HepG2 (cell line): ENCODE results near the gene RSPH1. TPM values are rescaled to one million over a fixed set of nuclear protein-coding genes. Genes with fewer than 3 reads are reported as not detected.

Experiments
- ATAC-seq: fragments of 200-7000 bp; cut with Tn5 transposase; 3 replicates; pipeline ENCODE4 v1.9.1; 2020; ENCODE audit warnings: mild to moderate bottlenecking, moderate library complexity
- BruUV-seq: library from RNA; stranded (reverse); fragments of 400-500 nt; replicated peaks from 2 replicates; lab custom pipeline; 2021; lab: Mats Ljungman, UMichigan
- CTCF ChIA-PET: fragments of 300-600 bp; formaldehyde crosslinking; extraction: SDS; loops from one replicate; lab custom pipeline; 2021; ENCODE audit warnings: low total read pairs, inconsistent platforms, low intra/inter-chr PET ratio; lab: Yijun Ruan, JAX
- POLR2A ChIA-PET: fragments of 350-600 bp; sonication (Branson Sonifier 250); formaldehyde crosslinking; loops from one replicate; lab custom pipeline; 2020; ENCODE audit warnings: antibody characterized with exemption, inconsistent platforms; lab: Yijun Ruan, JAX
- DNase-seq: peaks from one replicate; pipeline ENCODE4 v3.0.0-alpha.2; 2015; ENCODE audit warnings: low spot score
- FAIRE-seq: peaks from 3 replicates; lab custom pipeline; 2011; peaks lifted over from hg19 to GRCh38; lab: Jason Lieb, UNC
- H2AFZ ChIP-seq: one replicate; pipeline ENCODE4 v1.6.1; 2011; ENCODE audit warnings: low read length, inconsistent platforms
- H3K27ac ChIP-seq: fragments of 300-600 bp; 3 replicates; pipeline ENCODE4 v1.8.0; 2011; ENCODE audit warnings: mixed run types, mild to moderate bottlenecking, mixed read lengths, low read length, inconsistent platforms; ENCODE audit not compliant: insufficient read depth; ENCODE audit errors: extremely low read length
- H3K27me3 ChIP-seq, 2 experiments: fragments of 200-600 bp in 1 of 2; 2 replicates in 1 of 2; 3 replicates in 1 of 2; pipeline versions ENCODE4 v1.6.0 to v1.8.0; 2011; ENCODE audit warnings: low read length in 2 of 2, mild to moderate bottlenecking in 2 of 2, moderate library complexity in 2 of 2, inconsistent platforms in 1 of 2; ENCODE audit not compliant: insufficient read depth in 2 of 2, control insufficient read depth in 1 of 2
- H3K36me3 ChIP-seq, 2 experiments: fragments of 200-600 bp in 1 of 2; replicated peaks in 1 of 2; 2 replicates in 1 of 2; 3 replicates in 1 of 2; pipeline versions ENCODE4 v1.5.1 to v1.8.0; 2011; ENCODE audit warnings: low read length in 2 of 2, inconsistent platforms in 1 of 2; ENCODE audit not compliant: insufficient read depth in 2 of 2, control insufficient read depth in 1 of 2
- H3K4me1 ChIP-seq: 2 replicates; pipeline ENCODE4 v1.5.1; 2012; ENCODE audit warnings: low read length, inconsistent platforms; ENCODE audit not compliant: insufficient read depth
- H3K4me2 ChIP-seq: 2 replicates; pipeline ENCODE4 v1.6.0; 2011; ENCODE audit warnings: low read depth, low read length, inconsistent platforms
- H3K4me3 ChIP-seq, 3 experiments: fragments of 200-600 bp in 1 of 3; sonication (generic), shearing (Covaris generic) in 1 of 3; replicated peaks in 1 of 3; 2 replicates each; pipeline ENCODE4 v1.5.1; 2011 to 2016; ENCODE audit warnings: low read length in 3 of 3, inconsistent platforms in 2 of 3, low read depth in 2 of 3, mild to moderate bottlenecking in 2 of 3, control low read depth in 1 of 3, mixed read lengths in 1 of 3; ENCODE audit not compliant: insufficient read depth in 1 of 3
- H3K79me2 ChIP-seq: one replicate; pipeline ENCODE4 v1.6.1; 2011; ENCODE audit warnings: low read length, inconsistent platforms; ENCODE audit not compliant: insufficient read depth
- H3K9ac ChIP-seq: 2 replicates; pipeline ENCODE4 v1.6.0; 2011; ENCODE audit warnings: mild to moderate bottlenecking, low read depth, low read length, inconsistent platforms; ENCODE audit not compliant: insufficient read depth
- H3K9me3 ChIP-seq: 2 replicates; pipeline ENCODE4 v1.5.1; 2012; ENCODE audit warnings: mild to moderate bottlenecking, low read length
- H4K20me1 ChIP-seq: 2 replicates; pipeline ENCODE4 v1.6.0; 2011; ENCODE audit warnings: inconsistent platforms, mild to moderate bottlenecking, low read length, moderate library complexity; ENCODE audit not compliant: insufficient read depth
- CENPT ChIP-seq: sonication (generic); formaldehyde crosslinking; IDR thresholded peaks from 2 replicates; pipeline ENCODE4 v1.8.0; 2022; ENCODE audit warnings: low read depth, mild to moderate bottlenecking, moderate library complexity, missing genetic modification reagents
- HIVEP1 ChIP-seq: sonication (generic); formaldehyde crosslinking; IDR thresholded peaks from 2 replicates; pipeline ENCODE4 v1.4.0; 2020; ENCODE audit warnings: mild to moderate bottlenecking, missing genetic modification reagents
- PHB2 ChIP-seq: fragments of 450-650 bp; IDR thresholded peaks from 2 replicates; pipeline ENCODE4 v1.6.1; 2018; ENCODE audit not compliant: partially characterized antibody
- SP4 ChIP-seq: sonication (generic); formaldehyde crosslinking; IDR thresholded peaks from 2 replicates; pipeline ENCODE4 v1.8.1; 2023; ENCODE audit warnings: mild to moderate bottlenecking, missing genetic modification reagents
- TP53 ChIP-seq: sonication (generic); formaldehyde crosslinking; conservative IDR thresholded peaks from 2 replicates; pipeline ENCODE4 v1.4.0; 2020; ENCODE audit warnings: missing genetic modification reagents
- ZNF253 ChIP-seq: sonication (generic); formaldehyde crosslinking; IDR thresholded peaks from 2 replicates; pipeline ENCODE4 v1.8.0; 2022; ENCODE audit warnings: mild to moderate bottlenecking, missing genetic modification reagents, borderline replicate concordance
- ZNF343 ChIP-seq: sonication (generic); formaldehyde crosslinking; IDR thresholded peaks from 2 replicates; pipeline ENCODE4 v1.4.0; 2020; ENCODE audit warnings: mild to moderate bottlenecking, missing genetic modification reagents
- ZNF558 ChIP-seq: sonication (generic); formaldehyde crosslinking; IDR thresholded peaks from 2 replicates; pipeline ENCODE4 v1.9.0; 2022; ENCODE audit warnings: mild to moderate bottlenecking, missing genetic modification reagents, borderline replicate concordance
- ZNF629 ChIP-seq: sonication (generic); formaldehyde crosslinking; conservative IDR thresholded peaks from 2 replicates; pipeline ENCODE4 v1.5.0; 2020; ENCODE audit warnings: missing genetic modification reagents
- ZNF766 ChIP-seq: sonication (generic); formaldehyde crosslinking; IDR thresholded peaks from 2 replicates; pipeline ENCODE4 v1.5.0; 2020; ENCODE audit warnings: missing genetic modification reagents, borderline replicate concordance
- ZNF770 ChIP-seq: sonication (generic); formaldehyde crosslinking; IDR thresholded peaks from 2 replicates; pipeline ENCODE4 v1.5.0; 2020; ENCODE audit warnings: mild to moderate bottlenecking, missing genetic modification reagents
- WGBS: methylation state at CpG from one replicate; pipeline ENCODE4 v1.1.6; 2017; ENCODE audit warnings: low lambda C conversion rate; 5-methylcytosine and 5-hydroxymethylcytosine counted together
- in situ Hi-C: cut with HindIII; loops from 2 replicates; pipeline ENCODE4 v1.10.0; 2017; ENCODE audit warnings: low pct_unique_long_range_greater_than_20kb; ENCODE audit not compliant: extremely low pct_ligation_motif_present
- intact Hi-C: fragments of 100-400 bp; cut with micrococcal nuclease; formaldehyde crosslinking; loops from one replicate; pipeline ENCODE4 v1.10.0; 2022; ENCODE audit not compliant: unreplicated experiment
- polyA plus RNA-seq, 8 experiments: library from polyadenylated mRNA; depleted of rRNA in 3 of 8; stranded (reverse) in 7 of 8; unstranded in 1 of 8; fragments of >200 nt; fragmentation: Illumina TruSeq in 4 of 8; extraction: Trizol in 4 of 8; gene quantifications; 2 replicates each; pipeline versions ENCODE4 v1.2.1 to v1.2.3, GENCODE V29; 2011 to 2016; ENCODE audit warnings: low read depth in 4 of 8, missing spikeins in 1 of 8, mixed read lengths in 1 of 8; ENCODE audit not compliant: insufficient read depth in 1 of 8
- total RNA-seq, 5 experiments: library from RNA; depleted of rRNA; stranded (reverse); fragments of >200 nt; fragmentation: Illumina TruSeq; extraction: Trizol; gene quantifications; 2 replicates each; pipeline ENCODE4 v1.2.3, GENCODE V29; 2016; ENCODE audit warnings: low read depth in 1 of 5

RSPH1 gene
- total and polyA plus RNA-seq, 2 of the 13 experiments (the other 11 are each of a cell fraction or from before 2014, with no cell fraction given), result not detected

- FAIRE-seq (no peak), DNase-seq (no peak), ATAC-seq (no peak)
- in situ Hi-C loops (no loop called here), intact Hi-C loops (no loop called here)
- H3K36me3 ChIP-seq, result no peaks in the 10 kb centered on the region
- H3K4me1 ChIP-seq, result peaks cover 11% of the 10 kb centered on the region
- ChIA-PET POLR2A (no interaction called here), CTCF (no interaction called here)
- no peak overlapping the region for H3K9ac ChIP-seq
- 19% methylated on average over 5 of the region's 5 CpGs for WGBS
- BruUV-seq, result no TSS peak
- TF ChIP-seq SP4 (CRISPR knock-in tag) (no peak), PHB2 (no peak), HIVEP1 (CRISPR knock-in tag) (no peak), ZNF253 (no peak), CENPT (CRISPR knock-in tag) (no peak), ZNF343 (CRISPR knock-in tag) (no peak), ZNF766 (no peak), ZNF770 (CRISPR knock-in tag) (no peak)
- no peak overlapping the region for H3K27ac ChIP-seq
- no peaks in the 10 kb centered on the region for H4K20me1 ChIP-seq
- no peaks in the 10 kb centered on the region for H3K79me2 ChIP-seq
- no peak overlapping the region for H2AFZ ChIP-seq
- no peaks in the 10 kb centered on the region for H3K9me3 ChIP-seq
- H3K4me2 ChIP-seq, result no peak overlapping the region
- no peak overlapping the region for H3K4me3 ChIP-seq
- H3K27me3 ChIP-seq, result peaks cover 0 to 2% of the 10 kb centered on the region in 2 experiments; a peak in 1 of 5 replicates
These were observed 4.7 kb upstream of the RSPH1 start for GRCh38 chr21:42500736-42501135.

- Histone ChIP-seq H4K20me1 (no peaks in the 10 kb centered on the region), H3K27ac (no peak overlapping the region), H3K9me3 (no peaks in the 10 kb centered on the region), H2AFZ (no peak overlapping the region), H3K36me3 (no peaks in the 10 kb centered on the region), H3K27me3 (peaks cover 0 to 7% of the 10 kb centered on the region in 2 experiments; a peak in 2 of 5 replicates), H3K79me2 (no peaks in the 10 kb centered on the region), H3K4me1 (peaks cover 16% of the 10 kb centered on the region), H3K4me2 (no peak overlapping the region), H3K4me3 (no peak overlapping the region), H3K9ac (no peak overlapping the region)
- ATAC-seq, result no peak
- ChIA-PET CTCF (no interaction called here), POLR2A (no interaction called here)
- DNase-seq, result no peak
- no peak for TF ChIP-seq TP53 (CRISPR knock-in tag)
- TF ChIP-seq ZNF558 (CRISPR knock-in tag), result no peak
- TF ChIP-seq ZNF629, result peak; percentile 66
- FAIRE-seq, result no peak
- 22% methylated on average over 4 of the region's 4 CpGs for WGBS
- intact Hi-C loops (no loop called here), in situ Hi-C loops (no loop called here)
- BruUV-seq, result no TSS peak
These were observed 4.2 kb upstream of the RSPH1 start for GRCh38 chr21:42500225-42500624.
